GM21423 (cell line): ENCODE results near the gene FBXO42.
A peak's percentile ranks its signal among the peaks of the same experiment; 100 is the strongest.

Source experiments
- ATAC-seq: cut with Tn5 transposase; IDR thresholded peaks from one replicate; pipeline ENCODE4 v1.9.1; 2021; ENCODE audit warnings: mild to moderate bottlenecking, moderate library complexity; ENCODE audit not compliant: unreplicated experiment

Gene FBXO42

DNA sequence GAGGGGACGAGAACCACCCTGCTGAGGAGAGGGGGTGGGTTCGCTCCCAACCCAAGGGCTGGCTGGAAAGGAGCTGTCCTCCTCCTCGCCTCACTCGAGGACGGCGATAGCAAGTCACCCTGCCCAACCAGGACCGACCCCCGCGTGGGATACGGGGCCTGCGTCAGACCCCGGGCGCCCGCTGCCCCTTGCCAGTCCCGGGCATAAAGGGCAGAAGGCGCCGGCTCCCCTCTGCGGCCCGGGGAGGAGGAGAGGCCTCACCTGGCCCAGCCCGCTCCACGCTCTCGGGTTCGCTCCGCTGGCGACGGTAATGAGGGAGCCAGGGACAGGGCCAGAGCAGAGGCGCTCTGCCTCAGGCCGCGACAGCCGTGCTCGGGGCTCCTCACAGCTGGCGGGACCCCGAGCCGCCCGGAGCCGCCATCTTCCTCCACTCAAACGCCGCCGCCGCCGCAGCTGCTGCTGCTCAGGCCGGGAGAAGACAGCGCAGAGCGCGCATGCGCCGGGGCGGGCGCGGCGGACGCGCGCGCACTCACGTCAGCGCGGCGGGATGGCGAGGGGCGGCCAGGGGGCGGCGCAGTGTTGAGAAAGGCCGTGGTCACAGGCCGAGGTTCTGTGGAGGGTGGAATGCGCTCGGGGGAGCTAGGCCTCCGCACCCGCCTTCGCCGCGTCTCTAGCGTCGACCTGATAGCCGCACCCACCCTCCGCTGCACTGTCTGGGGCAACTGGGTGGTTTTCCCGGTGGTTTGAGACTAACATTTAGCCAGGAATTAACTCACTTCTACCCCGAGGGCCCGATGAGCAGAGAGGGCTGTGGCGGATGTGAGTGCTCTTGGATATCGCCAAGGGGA, at the start of gene FBXO42:
FBXO42 (minus strand) TSS at position 487 of the 848 bp plus-strand sequence. CDS start 37,062 bp downstream, outside the sequence.
- ATAC-seq, result peak; percentile 96

DNA sequence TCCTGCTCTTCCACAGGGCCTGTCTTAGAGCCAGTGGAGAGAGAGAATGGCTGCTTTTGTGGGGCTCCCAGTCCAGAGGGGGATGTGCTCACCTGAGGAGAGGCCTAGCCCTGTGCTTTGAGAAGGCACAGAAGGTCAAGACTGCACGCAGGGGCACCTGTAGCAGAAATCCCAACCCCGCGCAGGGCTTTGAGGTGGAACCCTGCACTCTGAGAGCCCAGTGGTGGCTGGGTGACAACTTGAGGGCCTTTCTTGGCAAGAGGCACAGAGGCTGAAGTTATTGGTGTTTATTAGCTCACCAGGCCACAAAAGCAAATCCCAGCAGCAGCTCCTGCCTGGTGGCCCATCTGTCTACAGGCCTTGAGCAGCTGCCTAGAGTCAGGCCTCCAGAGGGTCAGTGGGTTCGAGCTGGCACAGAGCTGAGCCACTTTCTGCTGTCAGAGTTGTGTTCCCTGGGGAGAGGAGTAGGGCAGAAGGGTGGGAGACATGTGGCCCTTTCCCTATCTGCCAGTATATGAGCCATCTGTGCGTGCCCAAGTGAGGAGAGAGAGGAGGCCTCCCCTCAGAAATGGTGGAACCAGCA, 46.2 kb upstream of the FBXO42 start:
- ATAC-seq, result no peak

DNA sequence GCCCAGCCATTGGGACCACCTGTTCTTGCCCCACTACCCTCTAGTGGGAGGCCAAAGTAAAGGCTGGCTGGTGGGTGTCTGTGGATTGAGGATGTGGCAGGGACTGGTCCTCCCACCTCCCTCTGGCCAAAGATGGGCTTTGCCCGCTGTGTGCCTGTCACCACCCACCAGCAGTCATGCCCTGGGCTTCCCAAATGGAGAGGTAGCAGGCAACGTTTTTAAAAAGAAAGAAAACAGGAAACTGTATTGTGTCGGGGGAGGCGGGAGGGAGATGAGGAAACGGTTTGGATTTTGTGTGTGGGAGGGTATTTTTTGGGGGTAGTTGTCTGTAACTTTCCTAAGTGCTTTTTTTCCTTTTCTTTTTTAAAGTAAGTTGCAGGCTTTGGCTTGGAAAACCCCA, 44.8 kb upstream of the FBXO42 start:
- ATAC-seq, result no peak

DNA sequence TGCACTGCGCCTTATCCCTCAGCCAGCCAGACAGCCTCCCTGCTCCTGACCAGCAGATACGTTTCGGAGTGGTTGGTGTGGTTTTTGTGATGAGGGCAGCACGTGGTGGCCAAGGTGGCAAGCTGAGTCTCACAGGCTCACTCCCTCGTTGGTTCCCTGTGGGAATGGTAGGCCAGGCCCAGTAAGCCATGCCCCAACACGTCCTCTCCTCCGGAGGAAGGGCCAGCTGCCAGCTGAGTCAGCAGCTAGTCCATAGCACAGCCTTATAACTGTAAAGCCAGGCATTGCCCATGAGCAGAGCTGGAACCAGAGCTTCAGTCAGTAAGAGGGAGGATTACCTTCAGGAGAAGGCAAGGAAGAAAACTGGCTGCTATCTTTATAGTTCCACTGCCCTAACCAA, 44.3 kb upstream of the FBXO42 start:
- ATAC-seq, result no peak

DNA sequence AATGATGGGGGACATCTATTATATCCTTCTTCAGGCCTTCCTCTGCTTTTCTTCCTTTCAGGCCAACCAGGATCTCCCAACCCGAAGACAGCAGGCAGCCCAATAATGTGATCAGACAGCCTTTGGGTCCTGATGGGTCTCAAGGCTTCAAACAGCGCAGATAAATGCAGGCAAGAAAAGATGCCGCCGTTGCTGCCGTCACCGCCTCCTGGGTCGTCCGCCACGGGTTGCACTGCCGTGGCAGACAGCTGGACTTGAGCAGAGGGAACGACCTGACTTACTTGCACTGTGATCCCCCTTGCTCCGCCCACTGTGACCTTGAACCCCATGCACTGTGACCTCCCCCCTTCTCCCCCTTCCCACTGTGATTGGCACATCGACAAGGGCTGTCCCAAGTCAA, 42.7 kb upstream of the FBXO42 start:
- ATAC-seq, result no peak

DNA sequence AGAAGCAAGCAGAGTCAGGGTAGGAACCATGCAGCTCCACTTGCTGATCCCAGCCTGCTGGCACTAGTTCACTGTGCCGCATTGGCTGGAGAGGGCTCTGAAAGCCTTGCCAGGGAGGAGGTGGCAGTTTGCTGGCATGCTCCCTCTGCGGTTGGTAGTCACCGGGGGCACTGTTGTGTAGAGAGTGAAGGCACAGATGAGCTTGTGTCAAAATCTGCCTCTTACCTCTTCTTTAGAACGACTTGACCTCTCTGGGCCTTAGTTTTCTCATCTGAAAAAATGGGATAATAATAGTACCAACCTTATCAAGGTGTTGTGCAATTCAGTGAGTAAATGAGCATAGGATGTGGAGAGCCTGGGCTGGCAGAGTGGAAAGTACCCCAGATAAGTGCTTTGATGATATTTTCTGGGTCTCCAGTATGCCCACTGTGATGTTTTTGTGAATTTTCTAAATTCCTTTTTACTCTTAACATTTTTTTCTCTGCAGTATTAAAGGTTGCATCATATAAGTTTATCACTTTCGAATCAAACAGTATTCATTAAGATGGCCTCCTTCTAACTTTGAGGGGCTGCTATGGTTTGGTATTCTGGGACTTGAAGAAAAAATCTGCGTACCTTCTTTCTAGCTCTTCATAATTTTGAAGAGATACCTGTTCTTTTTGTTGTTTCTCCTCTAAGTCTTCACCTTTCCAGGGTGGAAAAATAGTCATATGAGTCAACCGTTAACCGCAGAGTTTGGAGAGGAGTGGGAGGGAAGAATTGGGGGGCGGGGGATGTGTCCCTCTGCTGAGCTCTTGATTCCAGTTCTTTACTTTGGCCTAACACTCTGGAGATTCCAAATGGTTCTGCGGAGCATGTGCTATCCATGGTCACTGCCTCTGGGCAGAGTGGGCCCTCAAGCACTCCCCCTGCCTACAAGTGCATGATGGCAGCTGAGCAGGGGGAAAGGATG, 41.6 kb upstream of the FBXO42 start:
- no peak for ATAC-seq

DNA sequence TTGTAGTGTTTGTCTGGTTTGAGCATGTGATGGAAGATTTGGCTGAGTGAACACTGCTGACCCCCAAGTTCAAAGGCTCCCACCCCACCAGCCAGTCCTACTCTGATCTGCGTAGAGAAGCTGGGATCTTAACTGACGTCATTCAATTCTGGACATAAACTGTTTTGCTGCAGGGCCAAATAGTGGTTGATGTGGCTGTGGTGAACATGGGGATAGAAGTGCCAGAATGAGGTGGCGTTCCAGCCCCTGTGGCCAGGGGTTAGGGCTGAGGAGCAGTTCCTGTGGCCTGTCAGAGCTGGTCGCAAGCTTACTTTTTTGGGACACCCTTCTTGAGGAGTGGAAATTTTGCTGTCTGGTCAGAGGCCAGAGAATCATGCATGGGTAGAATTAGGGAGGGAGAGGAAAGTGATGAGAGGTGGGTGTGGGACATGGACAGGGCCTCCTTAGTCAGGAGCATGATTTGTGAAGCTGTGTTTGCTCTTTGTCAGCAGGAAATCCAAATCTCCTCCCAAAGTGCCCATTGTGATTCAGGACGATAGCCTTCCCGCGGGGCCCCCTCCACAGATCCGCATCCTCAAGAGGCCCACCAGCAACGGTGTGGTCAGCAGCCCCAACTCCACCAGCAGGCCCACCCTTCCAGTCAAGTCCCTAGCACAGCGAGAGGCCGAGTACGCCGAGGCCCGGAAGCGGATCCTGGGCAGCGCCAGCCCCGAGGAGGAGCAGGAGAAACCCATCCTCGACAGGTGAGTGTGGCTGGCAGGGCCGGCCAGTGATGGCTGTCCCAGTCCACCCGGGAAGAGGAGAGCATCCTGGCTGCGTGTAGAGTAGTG, 40.7 kb upstream of the FBXO42 start:
- ATAC-seq, result no peak

DNA sequence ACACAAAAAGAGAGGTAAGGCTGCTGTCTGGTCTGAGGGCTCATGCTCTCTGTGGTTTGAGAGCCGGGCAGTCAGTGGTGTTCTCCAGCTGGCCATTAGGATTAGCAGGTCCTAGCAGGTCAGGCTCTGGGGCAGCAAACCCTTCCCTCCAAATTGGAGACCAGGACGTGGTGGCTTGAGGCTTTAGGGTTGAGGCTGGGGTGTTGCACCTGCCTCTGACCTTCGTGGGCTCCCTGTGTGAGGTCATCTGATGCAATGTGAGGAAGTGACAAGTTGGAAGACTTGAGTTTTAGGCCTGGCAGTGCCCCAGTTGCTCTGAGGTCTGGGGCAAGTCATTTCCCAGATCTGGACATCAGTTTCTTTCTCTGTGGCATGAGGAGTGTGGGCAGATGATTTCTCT, 39.1 kb upstream of the FBXO42 start:
- no peak for ATAC-seq

DNA sequence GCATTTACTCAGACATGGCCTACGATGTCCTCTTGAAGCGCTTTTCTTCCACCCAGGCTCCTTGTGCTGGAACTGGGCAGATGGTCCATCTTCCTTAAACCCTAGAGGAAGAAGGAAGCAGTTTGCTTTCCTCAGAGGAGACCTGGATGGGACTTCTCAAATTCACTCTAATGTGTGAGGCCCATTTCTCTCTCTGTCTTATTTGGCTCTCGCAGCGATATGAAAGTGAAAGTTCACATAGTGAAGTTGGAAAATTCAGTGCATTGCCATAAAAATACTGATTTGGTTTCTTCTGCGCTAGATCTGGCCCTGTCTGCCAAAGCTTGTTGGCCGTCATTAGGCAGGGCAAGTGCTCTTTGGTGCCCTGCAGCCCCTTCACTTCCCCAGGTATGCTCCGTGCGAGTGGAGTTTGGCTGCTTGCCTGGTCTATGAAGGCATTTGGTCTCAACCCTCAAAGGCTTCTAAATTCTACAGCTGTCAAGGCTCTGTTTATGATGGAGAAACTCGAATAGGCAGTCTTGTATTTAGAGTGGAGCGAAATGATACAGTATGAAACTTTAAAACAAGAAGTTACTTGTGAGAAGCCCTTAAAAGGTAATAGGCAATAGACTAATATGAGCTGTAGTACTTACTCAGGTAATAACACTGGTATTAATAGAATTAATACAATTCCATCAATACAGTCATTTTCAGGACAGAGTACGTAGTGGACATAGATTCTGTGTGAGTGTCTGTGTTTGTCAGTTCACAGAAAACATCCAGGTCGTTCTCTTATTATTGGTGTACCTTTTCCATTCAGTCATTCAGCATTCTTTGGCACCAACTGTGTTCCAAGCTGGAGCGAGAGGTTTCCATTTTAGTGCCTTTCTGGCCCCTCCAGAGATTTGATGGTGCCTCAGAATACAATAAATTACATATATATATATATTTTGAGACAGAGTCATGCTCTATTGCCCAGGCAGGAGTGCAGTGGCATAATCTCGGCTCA, 35.2 kb upstream of the FBXO42 start:
- no peak for ATAC-seq

DNA sequence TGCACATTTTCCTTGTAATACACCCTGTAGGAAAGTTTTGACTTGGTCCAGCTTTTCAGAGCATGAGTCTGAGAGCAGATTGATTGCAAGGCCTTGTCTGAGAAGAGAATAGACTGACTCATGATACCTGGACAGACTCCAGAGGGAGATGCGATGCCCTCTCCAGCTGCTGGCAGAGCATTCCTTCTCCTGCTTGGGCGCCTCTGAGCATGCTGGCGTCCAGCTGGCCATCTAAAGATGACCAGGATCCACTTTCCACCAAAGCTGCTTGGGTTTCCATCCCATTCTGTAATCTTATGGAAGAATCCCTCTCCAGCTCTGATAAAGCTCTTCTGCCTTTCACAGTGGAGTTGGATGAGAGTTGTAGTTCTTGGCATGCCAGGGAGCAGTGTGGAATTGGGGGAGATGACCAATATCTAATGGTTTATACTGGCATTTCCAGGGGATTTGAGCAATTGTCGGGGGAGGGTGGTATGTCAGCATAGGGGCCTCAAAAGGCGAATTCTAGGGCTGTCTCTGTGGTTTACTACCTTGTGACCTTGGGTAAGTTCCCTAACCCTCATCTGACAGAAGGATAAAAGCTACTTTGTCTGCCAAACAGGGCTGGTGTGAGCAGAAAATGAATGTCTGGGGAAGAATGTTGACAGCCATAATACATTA, 34.3 kb upstream of the FBXO42 start:
- no peak for ATAC-seq

DNA sequence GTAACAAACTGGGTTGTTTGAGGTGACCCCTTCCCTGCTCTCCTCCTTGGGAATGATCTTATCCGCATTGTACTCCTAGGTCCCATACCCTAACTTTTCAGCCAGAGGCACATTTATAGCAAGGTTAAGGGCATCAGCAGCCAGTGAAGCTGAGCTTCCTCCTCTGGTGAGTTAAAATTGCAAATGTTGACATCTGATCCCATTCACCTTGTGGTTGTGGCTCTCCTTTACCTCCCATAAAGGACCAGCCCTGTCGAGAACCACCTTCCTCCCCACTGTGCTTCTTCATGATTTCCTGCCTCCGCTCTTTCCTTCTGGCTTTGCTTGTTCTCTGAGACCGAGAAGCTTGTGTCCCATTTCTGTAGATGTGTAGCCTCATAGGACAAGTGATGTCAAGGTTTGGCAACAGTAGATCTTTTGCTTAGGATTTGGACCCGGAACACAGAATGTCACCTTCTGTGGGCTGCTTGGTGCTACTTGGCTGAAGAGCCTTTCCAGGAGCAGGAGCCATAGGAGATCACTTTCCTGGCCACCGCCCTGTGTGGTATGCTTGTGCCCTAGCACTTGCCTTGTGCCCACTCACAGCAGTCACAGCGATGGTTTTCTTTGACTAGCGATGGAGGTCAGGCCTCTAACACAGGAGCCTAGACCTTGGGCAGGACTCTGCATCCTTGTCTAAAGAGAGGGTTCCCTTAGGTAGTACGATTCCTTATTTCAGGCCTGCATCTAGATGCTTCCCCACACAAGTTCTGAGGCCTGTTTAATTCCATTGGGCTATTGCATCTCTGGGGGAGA, 33.6 kb upstream of the FBXO42 start:
- ATAC-seq, result no peak

DNA sequence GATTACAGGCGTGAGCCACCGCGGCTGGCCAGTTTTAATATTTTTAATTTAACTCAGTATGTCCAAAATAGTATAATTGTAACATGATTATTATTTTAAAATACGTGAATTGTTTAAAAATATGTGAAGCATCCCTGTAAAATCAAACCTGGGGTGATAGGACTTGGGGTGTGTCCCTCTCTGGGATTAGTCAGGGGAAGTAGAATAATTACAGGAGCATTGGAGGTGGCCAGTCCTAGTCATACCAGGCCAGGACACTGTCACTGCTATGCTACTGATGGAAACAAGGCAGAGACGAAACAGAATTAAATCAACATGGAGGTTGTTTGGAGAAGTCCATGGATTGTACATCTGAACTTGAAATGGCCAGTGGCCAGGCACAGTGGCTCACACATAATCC, 31.6 kb upstream of the FBXO42 start:
- ATAC-seq, result no peak

DNA sequence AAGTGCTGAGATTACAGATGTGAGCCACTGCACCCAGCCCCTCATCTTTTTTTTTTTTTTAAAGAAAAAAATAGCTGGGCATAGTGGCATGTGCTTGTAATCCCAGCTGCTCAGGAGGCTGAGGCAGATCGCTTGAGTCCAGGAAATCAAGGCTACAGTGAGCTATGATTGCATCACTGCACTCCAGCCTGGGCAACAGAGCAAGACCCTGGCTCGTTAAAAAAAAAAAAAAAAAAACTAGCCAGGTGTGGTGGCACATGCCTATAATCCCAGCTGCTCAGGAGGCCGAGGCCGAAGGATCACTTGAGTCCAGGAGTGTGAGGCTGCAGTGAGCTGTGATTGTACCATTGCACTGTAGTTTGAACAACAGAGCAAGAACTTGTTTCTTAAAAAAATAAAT, 28.6 kb upstream of the FBXO42 start:
- no peak for ATAC-seq

DNA sequence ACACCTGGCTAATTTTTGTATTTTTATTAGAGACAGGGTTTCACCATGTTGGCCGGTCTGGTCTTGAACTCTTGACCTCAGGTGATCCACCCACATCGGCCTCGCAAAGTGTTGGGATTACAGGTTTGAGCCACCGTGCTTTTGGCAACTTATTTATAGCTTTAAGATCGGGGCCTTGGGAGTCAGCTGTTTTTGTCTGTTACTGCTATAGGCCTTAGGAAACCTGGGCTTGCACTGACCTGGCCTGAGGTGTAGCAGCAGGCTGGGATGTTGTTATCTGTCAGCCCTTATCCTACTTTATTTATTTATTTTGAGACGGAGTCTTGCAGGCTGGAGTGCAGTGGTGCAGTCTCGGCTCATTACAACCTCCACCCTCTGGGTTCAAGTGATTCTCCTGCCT, 26.2 kb upstream of the FBXO42 start:
- ATAC-seq, result no peak

DNA sequence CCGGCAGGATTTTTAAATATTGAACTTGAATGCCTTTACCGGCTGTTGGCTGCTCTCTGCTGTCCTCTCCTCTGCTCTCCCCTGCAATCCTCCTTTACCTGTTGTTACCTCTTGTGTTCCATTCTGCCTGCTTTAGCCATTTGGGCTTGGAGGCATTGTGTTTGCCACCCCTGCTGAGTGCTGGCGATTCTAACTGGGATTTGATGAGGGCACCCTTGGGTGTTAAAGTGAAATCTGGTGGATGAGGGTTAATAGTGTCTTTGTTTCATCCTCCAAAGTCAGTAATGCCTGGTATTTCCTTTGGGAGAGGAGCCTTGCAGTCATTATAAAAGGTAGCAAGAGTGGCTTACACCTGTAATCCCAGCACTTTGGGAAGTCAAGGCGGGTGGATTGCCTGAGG, 24.7 kb upstream of the FBXO42 start:
- ATAC-seq, result no peak

DNA sequence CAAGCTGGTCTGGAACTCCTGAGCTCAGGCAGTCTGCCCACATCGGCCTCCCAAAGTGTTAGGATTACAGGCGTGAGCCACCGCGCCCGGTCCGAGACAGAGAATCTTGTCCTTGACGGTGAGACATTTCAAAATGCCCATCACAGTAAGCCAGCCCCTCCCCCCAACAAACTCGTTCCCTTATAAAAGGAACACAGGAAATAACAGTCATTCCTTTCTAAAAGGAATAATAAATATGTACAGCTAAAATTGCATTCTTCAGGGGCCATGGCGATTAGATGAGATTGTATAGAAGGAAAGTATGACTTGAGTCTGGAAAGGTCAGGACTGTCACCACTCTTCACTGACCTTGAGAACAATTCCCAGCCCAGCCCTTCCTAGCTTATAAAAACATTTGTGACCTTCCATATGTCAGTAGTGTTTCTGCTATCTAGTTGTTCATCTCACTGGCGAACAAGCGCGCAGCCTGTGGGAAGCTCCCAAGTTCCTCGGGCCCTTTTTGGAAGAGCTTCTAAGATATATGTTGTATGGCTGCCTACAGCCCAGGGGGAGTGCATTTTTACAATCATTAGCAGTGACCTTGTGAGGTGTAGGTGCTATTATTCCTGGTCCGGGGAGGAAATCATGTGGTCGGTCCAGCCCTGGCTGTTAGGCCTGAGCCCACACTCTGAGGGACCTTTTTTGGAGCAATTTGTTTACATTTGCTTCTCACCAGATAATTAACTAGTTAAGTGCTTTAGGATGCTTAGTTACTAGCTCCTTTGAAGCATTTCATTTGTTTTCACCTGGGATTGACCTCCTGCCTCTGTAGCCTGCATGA, 23.5 kb upstream of the FBXO42 start:
- no peak for ATAC-seq

DNA sequence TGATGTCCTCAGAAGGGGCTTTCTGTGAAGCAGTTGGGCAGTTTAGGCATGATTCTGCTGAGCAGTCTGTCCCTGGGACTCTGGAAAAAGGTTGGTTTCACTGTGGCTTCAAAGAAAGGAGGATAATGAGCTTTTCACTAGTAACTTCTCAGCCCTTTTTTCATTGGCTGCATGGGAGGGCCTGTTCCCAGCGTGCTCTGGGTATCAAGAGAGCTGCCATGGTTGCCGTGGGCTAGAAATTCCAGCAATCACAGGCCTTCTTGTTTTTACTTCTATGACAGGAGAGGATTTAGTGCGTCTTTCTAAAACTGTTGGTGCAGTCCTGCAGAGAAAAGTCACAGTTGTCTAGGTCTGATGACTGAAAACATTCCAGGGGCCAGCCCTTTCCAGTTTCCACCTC, 22.0 kb upstream of the FBXO42 start:
- no peak for ATAC-seq
